Natural killer cell (primary cell): ENCODE results near the gene ZNF618. TPM values are rescaled to one million over a fixed set of nuclear protein-coding genes. Genes with fewer than 3 reads are reported as not detected.

ENCODE experiments used
- ATAC-seq, 3 donors: fragments of 150-1000 bp in 2 of 3; fragments of 200-7000 bp in 1 of 3; cut with Tn5 transposase; 1 replicate in 1 of 3; 2 replicates in 2 of 3; pipeline ENCODE4 v1.10.0; 2021; ENCODE audit warnings: mild to moderate bottlenecking in 2 of 3, moderate library complexity in 2 of 3
- DNase-seq, 2 donors: peaks; one replicate each; pipeline versions ENCODE4 v3.0.0 to v3.0.0-alpha.2; 2013 to 2021; ENCODE audit warnings: mixed read lengths in 1 of 2
- H3K27ac ChIP-seq: one replicate; pipeline ENCODE4 v1.5.1; 2013; ENCODE audit warnings: mild to moderate bottlenecking, low read length
- H3K27me3 ChIP-seq: one replicate; pipeline ENCODE4 v1.6.1; 2013; ENCODE audit warnings: low read length; ENCODE audit not compliant: control insufficient read depth, insufficient read depth
- H3K36me3 ChIP-seq: one replicate; pipeline ENCODE4 v1.6.1; 2013; ENCODE audit warnings: low read length; ENCODE audit not compliant: control insufficient read depth, insufficient read depth
- H3K4me1 ChIP-seq: one replicate; pipeline ENCODE4 v1.6.1; 2013; ENCODE audit warnings: low read length; ENCODE audit not compliant: control insufficient read depth, insufficient read depth
- H3K4me3 ChIP-seq: one replicate; pipeline ENCODE4 v1.5.1; 2013; ENCODE audit warnings: low read length
- H3K9me3 ChIP-seq: one replicate; pipeline ENCODE4 v1.6.1; 2013; ENCODE audit warnings: low read length; ENCODE audit not compliant: control insufficient read depth, insufficient read depth
- H3K27ac Mint-ChIP-seq, 2 donors: one replicate each; pipeline ENCODE4 v1.8.0; 2022; ENCODE audit warnings: mild to moderate bottlenecking in 2 of 2, mixed read lengths in 2 of 2, moderate library complexity in 1 of 2
- H3K27me3 Mint-ChIP-seq, 2 donors: one replicate each; pipeline ENCODE4 v1.8.0; 2022; ENCODE audit warnings: low read depth in 2 of 2, mixed read lengths in 2 of 2
- H3K36me3 Mint-ChIP-seq: one replicate; pipeline ENCODE4 v1.8.0; 2022; ENCODE audit warnings: mixed read lengths
- H3K4me1 Mint-ChIP-seq, 2 donors: one replicate each; pipeline ENCODE4 v1.8.0; 2022; ENCODE audit warnings: mixed read lengths in 2 of 2
- H3K4me3 Mint-ChIP-seq: one replicate; pipeline ENCODE4 v1.8.0; 2022; ENCODE audit warnings: mild to moderate bottlenecking, moderate library complexity, mixed read lengths
- H3K9me3 Mint-ChIP-seq, 2 donors: one replicate each; pipeline ENCODE4 v1.8.0; 2022; ENCODE audit warnings: mixed read lengths in 2 of 2
- WGBS: methylation state at CpG from one replicate; pipeline ENCODE4 v1.1.7; 2013; ENCODE audit warnings: missing lambda C conversion rate; ENCODE audit not compliant: insufficient coverage; 5-methylcytosine and 5-hydroxymethylcytosine counted together
- intact Hi-C: fragments of 100-400 bp; cut with micrococcal nuclease; formaldehyde crosslinking; loops from one replicate; pipeline ENCODE4 v1.14.2; 2022
- total RNA-seq, 4 donors: library from RNA; stranded (reverse); fragments of 120-200 nt in 1 of 4; gene quantifications; one replicate each; pipeline versions ENCODE4 v1.2.3 to v1.2.4, GENCODE V29; 2013 to 2022
- TF ChIP-seq, protein P1 (sequence below): fragments of 200-600 bp; IDR thresholded peaks from one replicate; pipeline ENCODE4 v1.8.0; 2022; ENCODE audit warnings: antibody characterized with exemption

Gene ZNF618
- total RNA-seq, 3 donors from 2014 or later (not counting 1 experiment from before 2014, with no cell fraction given), result 9.2 to 10.7 (median 10.0) TPM

DNA sequence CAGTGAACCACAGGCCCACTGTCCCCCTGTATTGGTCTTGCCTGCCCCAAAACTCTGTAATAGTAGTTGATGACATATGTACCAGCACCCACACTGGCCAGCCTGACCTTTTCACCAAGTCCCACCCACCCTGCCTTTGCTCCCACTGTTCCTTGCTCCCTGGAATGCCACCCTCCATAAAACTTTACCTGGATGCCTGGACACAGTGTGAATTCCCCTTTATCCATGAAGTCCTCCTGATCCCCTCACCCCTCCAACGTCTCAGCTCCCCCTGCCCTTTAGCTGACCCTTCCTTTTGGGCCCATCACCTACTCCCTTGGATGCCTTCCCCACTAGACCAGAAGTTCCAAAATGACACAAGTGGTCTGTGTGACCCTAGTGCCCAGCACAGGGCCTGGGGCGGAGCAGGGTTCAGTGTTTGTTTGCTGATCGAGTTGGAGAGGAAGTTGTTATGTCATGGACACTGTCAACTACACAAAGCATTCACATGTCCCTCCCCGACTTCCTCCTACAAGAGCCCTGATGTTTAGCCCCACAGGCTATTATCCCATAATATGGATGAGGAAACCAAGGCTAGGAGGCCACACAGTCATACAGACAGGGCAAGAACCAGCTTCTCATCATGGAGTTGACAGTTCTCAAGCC is 185.8 kb downstream of the ZNF618 start:
- Mint-ChIP-seq H3K4me3 (no peak overlapping the region), H3K9me3 (no peaks in the 10 kb centered on the region), H3K27ac (no peak overlapping the region), H3K4me1 (peaks cover 0 to 5% of the 10 kb centered on the region in 2 donors), H3K36me3 (no peaks in the 10 kb centered on the region), H3K27me3 (peaks cover 23 to 34% of the 10 kb centered on the region in 2 donors)
- H3K4me3 ChIP-seq, result no peak overlapping the region
- H3K9me3 ChIP-seq, result no peaks in the 10 kb centered on the region
- intact Hi-C loops, result no loop called here
- DNase-seq (no peak), ATAC-seq (no peak)
- H3K4me1 ChIP-seq, result no peaks in the 10 kb centered on the region
- no peaks in the 10 kb centered on the region for H3K36me3 ChIP-seq
- WGBS, result 70% methylated on average over 3 of the region's 4 CpGs
- no peaks in the 10 kb centered on the region for H3K27me3 ChIP-seq
- no peak overlapping the region for H3K27ac ChIP-seq
- TF ChIP-seq, protein P1, sequence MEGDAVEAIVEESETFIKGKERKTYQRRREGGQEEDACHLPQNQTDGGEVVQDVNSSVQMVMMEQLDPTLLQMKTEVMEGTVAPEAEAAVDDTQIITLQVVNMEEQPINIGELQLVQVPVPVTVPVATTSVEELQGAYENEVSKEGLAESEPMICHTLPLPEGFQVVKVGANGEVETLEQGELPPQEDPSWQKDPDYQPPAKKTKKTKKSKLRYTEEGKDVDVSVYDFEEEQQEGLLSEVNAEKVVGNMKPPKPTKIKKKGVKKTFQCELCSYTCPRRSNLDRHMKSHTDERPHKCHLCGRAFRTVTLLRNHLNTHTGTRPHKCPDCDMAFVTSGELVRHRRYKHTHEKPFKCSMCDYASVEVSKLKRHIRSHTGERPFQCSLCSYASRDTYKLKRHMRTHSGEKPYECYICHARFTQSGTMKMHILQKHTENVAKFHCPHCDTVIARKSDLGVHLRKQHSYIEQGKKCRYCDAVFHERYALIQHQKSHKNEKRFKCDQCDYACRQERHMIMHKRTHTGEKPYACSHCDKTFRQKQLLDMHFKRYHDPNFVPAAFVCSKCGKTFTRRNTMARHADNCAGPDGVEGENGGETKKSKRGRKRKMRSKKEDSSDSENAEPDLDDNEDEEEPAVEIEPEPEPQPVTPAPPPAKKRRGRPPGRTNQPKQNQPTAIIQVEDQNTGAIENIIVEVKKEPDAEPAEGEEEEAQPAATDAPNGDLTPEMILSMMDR, result no peak

DNA sequence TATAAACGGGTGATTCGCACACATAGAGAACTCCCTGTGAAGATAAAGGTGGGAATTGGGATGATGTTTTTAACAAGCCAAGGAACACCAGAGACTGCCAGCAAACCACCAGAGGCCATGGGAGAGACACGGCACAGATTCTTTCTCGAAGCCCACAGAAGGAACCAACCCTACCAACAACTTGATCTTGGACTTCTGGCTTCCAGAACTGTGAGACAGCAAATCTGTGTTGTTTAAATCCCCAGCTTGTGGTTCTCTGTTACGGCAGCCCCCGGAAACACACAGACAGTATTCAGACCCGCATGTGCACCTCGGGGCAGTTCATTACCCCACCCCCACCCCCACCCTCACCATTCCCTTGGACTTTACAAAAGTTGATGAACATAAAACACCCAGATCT is 189.2 kb downstream of the ZNF618 start:
- WGBS, result 89% methylated on average over 8 of the region's 8 CpGs
- Mint-ChIP-seq H3K9me3 (no peaks in the 10 kb centered on the region), H3K4me1 (peaks cover 0 to 5% of the 10 kb centered on the region in 2 donors), H3K4me3 (no peak overlapping the region), H3K36me3 (no peaks in the 10 kb centered on the region), H3K27ac (no peak overlapping the region), H3K27me3 (peaks cover 27 to 39% of the 10 kb centered on the region in 2 donors)
- Histone ChIP-seq H3K27ac (no peak overlapping the region), H3K36me3 (no peaks in the 10 kb centered on the region), H3K27me3 (no peaks in the 10 kb centered on the region), H3K9me3 (no peaks in the 10 kb centered on the region), H3K4me1 (no peaks in the 10 kb centered on the region), H3K4me3 (no peak overlapping the region)
- DNase-seq, result no peak
- TF ChIP-seq, protein P1, result no peak
- intact Hi-C loops, result no loop called here
- ATAC-seq, result no peak

DNA sequence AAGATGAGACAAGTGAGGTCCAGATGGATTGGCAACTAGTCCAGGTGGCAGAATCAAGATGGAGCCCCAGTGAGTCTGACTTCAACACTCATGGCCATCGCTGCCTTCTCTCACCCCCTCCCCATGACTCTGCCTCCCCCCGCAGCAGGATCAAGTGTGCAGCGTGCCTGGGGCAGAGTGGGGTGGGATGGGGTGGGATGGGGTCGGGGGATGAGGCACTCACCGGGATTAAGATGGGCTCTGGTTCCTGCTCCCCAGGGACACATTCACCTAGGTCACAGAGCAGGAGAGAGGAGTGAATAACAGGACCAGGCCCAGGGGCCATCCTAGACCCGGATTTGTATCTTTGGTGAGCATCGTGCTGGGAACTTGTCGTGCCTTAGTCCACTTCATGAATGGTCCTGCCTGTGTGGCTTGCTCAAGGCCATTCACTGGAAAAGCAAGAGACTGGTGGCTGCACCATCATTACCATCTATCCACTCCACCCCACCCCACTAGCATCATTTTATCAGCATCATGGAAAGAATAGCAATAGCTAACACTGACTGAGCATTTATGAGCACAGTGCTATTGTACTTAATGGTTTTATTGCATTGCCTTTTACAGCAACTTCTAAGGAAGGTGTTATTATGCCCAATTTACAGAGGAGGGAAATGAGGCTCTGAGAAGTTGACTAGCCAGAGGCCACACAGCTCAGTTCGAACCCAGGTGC is 193.5 kb downstream of the ZNF618 start:
- intact Hi-C loops, result no loop called here
- Mint-ChIP-seq H3K36me3 (no peaks in the 10 kb centered on the region), H3K27me3 (peaks cover 12 to 14% of the 10 kb centered on the region in 2 donors), H3K27ac (no peak overlapping the region), H3K4me1 (no peaks in the 10 kb centered on the region), H3K4me3 (no peak overlapping the region), H3K9me3 (no peaks in the 10 kb centered on the region)
- Histone ChIP-seq H3K27me3 (no peaks in the 10 kb centered on the region), H3K4me1 (no peaks in the 10 kb centered on the region), H3K27ac (no peak overlapping the region), H3K9me3 (no peaks in the 10 kb centered on the region), H3K4me3 (no peak overlapping the region), H3K36me3 (no peaks in the 10 kb centered on the region)
- TF ChIP-seq, protein P1, result no peak
- ATAC-seq (no peak), DNase-seq (no peak)
- WGBS, result 89% methylated on average over 7 of the region's 9 CpGs
